Immature natural killer cell (primary cell): ENCODE measurements around the gene FNDC3B. TPM values are rescaled to one million over a fixed set of nuclear protein-coding genes. Genes with fewer than 3 reads are reported as not detected.

Experiments used
- DNase-seq, 3 donors: peaks; one replicate each; pipeline ENCODE4 v3.0.0; 2022; ENCODE audit warnings: mixed read lengths in 1 of 3
- H3K27ac Mint-ChIP-seq, 6 donors: one replicate each; pipeline ENCODE4 v1.8.0; 2020; ENCODE audit warnings: mixed read lengths in 6 of 6, mild to moderate bottlenecking in 5 of 6, inconsistent platforms in 4 of 6, moderate library complexity in 3 of 6
- H3K27me3 Mint-ChIP-seq, 3 donors: one replicate each; pipeline ENCODE4 v1.8.0; 2020 to 2021; ENCODE audit warnings: low read depth in 3 of 3, mild to moderate bottlenecking in 3 of 3, mixed read lengths in 3 of 3, moderate library complexity in 3 of 3, inconsistent platforms in 1 of 3
- H3K36me3 Mint-ChIP-seq, 3 donors: one replicate each; pipeline ENCODE4 v1.8.0; 2020; ENCODE audit warnings: mixed read lengths in 3 of 3, inconsistent platforms in 2 of 3, mild to moderate bottlenecking in 2 of 3
- H3K4me1 Mint-ChIP-seq, 2 donors: one replicate each; pipeline ENCODE4 v1.8.0; 2020; ENCODE audit warnings: inconsistent platforms in 2 of 2, mild to moderate bottlenecking in 2 of 2, mixed read lengths in 2 of 2, moderate library complexity in 1 of 2
- H3K4me3 Mint-ChIP-seq, 5 donors: one replicate each; pipeline ENCODE4 v1.8.0; 2020; ENCODE audit warnings: mild to moderate bottlenecking in 5 of 5, mixed read lengths in 5 of 5, inconsistent platforms in 3 of 5, moderate library complexity in 3 of 5
- H3K9me3 Mint-ChIP-seq, 6 donors: one replicate each; pipeline ENCODE4 v1.8.0; 2020; ENCODE audit warnings: mild to moderate bottlenecking in 6 of 6, mixed read lengths in 6 of 6, inconsistent platforms in 4 of 6, moderate library complexity in 3 of 6
- polyA plus RNA-seq, 3 donors: library from polyadenylated mRNA; unstranded; fragments of 300-500 nt; fragmentation: Illumina TruSeq; gene quantifications; one replicate each; pipeline ENCODE4 v1.2.3, GENCODE V29; 2021

The FNDC3B gene
- polyA plus RNA-seq, 3 donors from 2014 or later = 19.7 to 46.1 (median 24.4) TPM

DNA sequence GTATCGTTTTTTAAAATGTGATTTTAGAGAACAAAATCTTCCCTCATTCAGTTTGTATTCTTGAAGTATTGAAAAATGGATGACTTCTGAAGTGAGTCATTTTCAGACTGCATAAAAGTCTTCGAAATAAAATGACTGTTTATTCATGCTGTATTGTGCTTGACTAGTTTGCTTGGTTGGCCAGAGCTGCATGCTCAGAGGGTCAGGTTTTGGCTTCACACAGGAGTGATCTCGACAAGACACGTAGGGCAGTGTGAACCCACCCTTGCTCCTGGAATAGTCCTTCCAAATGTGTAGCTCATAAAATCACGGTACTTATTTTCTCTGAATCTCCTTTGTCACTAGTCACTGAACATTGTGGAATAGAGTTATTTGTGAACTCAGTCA, 73.3 kb downstream of the FNDC3B start:
- H3K27me3 Mint-ChIP-seq = peaks cover under 1 to 3% (median 2%) of the 10 kb centered on the region in 3 donors
- peak overlapping the region in 1 of 6 donors; percentile 81 for H3K27ac Mint-ChIP-seq
- no peak for DNase-seq
- peaks cover 16 to 39% (median 27%) of the 10 kb centered on the region in 3 donors for H3K36me3 Mint-ChIP-seq
- H3K9me3 Mint-ChIP-seq = no peaks in the 10 kb centered on the region
- H3K4me3 Mint-ChIP-seq = no peak overlapping the region
- peaks cover 69 to 96% of the 10 kb centered on the region in 2 donors for H3K4me1 Mint-ChIP-seq

DNA sequence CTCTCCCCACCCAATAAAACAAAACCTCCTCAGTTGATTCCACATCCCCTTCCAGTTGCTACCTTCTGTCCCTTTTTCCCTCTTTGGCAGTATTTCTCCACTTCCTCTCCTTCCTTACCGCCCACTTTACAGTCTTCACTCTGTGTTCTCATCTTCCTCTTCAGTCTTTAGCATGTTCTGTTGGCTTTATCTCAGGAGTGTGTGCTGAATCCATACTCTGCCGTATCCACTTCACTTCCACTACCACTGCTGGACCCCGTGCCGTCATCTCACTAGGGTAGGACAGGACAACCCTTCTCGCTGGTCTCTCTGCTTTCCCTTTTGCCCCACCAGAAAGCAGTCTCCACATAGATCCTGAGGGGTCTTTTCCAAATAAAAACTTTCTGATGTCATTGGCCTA, 74.3 kb downstream of the FNDC3B start:
- Mint-ChIP-seq H3K27me3 (peaks cover 0 to 2% (median 0%) of the 10 kb centered on the region in 3 donors), H3K36me3 (peaks cover 23 to 48% (median 35%) of the 10 kb centered on the region in 3 donors), H3K27ac (peak overlapping the region in 5 of 6 donors; percentile 11 to 73 (median 16)), H3K4me1 (peaks cover 69 to 96% of the 10 kb centered on the region in 2 donors), H3K9me3 (no peaks in the 10 kb centered on the region), H3K4me3 (peak overlapping the region in 2 of 5 donors; percentile 8 to 22)
- DNase-seq = no peak

DNA sequence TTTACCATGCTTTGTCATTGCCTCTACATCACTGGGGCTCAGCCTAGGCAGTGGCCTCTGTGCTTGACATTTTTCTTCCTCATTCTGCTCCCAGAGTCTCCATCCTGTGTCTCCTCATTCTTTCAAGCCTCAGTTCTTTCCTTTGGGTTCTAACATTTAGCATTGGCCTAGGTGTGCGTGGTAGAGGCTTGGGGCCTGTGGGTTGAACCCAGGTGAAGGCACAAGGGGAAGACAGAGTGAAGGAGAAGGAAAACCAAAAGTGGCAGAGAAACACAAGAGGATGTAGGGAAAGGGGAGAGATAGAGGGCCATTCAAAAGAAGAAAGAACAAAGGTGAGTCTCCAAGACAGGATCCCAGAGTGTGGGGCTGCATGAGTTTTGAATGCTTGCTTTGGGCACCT, 75.7 kb downstream of the FNDC3B start:
- H3K4me1 Mint-ChIP-seq = peaks cover 69 to 94% of the 10 kb centered on the region in 2 donors
- DNase-seq = no peak
- peaks cover 23 to 55% (median 42%) of the 10 kb centered on the region in 3 donors for H3K36me3 Mint-ChIP-seq
- H3K27me3 Mint-ChIP-seq = no peaks in the 10 kb centered on the region
- peak overlapping the region in 1 of 5 donors; percentile 14 for H3K4me3 Mint-ChIP-seq
- H3K27ac Mint-ChIP-seq = peak overlapping the region in 2 of 6 donors; percentile 5 to 78
- no peaks in the 10 kb centered on the region for H3K9me3 Mint-ChIP-seq

DNA sequence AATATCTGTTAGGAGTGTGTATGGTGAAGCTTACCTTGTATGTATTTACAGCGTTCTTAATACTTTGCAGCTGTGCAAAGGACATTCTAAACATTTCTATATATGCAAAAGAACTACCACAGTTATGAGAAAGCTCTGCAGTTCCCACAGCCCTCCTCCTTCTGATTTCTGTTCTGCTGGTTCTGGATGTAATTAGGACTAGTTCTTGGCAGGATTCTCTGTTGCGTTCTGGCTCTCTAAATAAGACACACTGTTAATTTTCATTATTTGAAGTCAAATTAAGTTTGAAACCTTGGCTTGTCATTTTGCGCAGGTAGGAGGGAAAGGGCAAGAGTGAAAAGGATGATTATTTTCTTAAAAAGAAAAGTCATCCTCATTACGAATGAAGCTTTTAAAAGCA, 76.4 kb downstream of the FNDC3B start:
- no peak for DNase-seq
- Mint-ChIP-seq H3K4me1 (peaks cover 65 to 94% of the 10 kb centered on the region in 2 donors), H3K27me3 (no peaks in the 10 kb centered on the region), H3K27ac (peak overlapping the region in 2 of 6 donors; percentile 47 to 56), H3K4me3 (no peak overlapping the region), H3K36me3 (peaks cover 23 to 59% (median 42%) of the 10 kb centered on the region in 3 donors), H3K9me3 (no peaks in the 10 kb centered on the region)

DNA sequence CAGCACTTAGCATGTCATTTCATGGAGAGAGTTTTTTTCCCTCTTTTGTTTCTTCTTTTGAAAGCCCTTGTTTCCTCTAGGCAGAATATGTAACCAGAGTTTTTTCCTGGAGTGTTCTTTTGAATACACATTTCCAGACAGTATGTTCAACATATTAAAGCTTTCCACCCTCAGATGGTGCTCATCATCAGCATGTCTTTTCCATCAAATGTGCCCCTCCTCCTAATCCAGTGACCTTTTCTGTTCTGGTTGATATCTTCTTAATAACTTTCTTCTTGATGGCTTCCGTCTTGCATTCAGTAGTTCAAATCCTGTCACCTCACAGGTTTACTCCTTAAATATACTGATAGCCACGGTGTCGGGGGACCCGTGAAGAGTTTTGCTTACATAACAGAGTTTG, 78.6 kb downstream of the FNDC3B start:
- Mint-ChIP-seq H3K4me3 (no peak overlapping the region), H3K27me3 (no peaks in the 10 kb centered on the region), H3K9me3 (no peaks in the 10 kb centered on the region), H3K27ac (peak overlapping the region in 5 of 6 donors; percentile 3 to 47 (median 44)), H3K4me1 (peaks cover 64 to 96% of the 10 kb centered on the region in 2 donors), H3K36me3 (peaks cover 27 to 66% (median 42%) of the 10 kb centered on the region in 3 donors)
- DNase-seq = no peak

DNA sequence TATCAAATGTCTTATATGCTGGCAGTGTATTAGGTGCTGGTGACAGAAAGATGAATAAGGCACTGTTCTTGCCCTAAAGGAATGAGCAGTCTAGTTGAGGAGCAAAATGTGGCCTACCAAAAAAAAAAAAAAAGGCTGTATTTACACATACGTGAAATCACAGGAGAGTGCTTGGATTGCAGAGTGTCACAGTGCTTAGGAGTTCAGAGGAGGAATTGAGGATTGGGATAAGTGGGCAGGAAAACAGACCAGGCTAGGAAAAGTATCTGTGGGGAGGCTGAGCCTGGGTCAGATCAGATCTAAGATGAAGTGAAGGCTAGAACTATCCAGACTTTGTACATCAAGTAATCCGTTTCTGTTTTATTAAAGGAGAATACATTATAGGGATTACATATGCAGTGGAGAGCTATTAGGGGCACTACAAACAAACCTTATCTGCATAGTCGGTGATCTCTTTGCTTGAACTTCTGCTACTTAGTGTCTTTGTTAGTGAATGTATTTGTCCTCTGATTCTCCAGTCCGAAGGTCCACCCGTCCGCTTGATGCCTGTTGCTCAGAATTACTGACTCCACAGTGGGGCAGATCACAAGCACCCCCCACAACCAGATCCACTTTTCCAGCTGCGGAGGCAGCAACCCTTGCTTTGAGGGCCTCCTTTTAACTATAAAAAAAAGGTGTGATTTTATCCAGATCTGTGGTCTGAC, 80.0 kb downstream of the FNDC3B start:
- peaks cover 21 to 67% (median 37%) of the 10 kb centered on the region in 3 donors for H3K36me3 Mint-ChIP-seq
- H3K27me3 Mint-ChIP-seq = no peaks in the 10 kb centered on the region
- H3K4me3 Mint-ChIP-seq = no peak overlapping the region
- no peak for DNase-seq
- H3K27ac Mint-ChIP-seq = peak overlapping the region in 2 of 6 donors; percentile 8 to 31
- peaks cover 65 to 96% of the 10 kb centered on the region in 2 donors for H3K4me1 Mint-ChIP-seq
- no peaks in the 10 kb centered on the region for H3K9me3 Mint-ChIP-seq

DNA sequence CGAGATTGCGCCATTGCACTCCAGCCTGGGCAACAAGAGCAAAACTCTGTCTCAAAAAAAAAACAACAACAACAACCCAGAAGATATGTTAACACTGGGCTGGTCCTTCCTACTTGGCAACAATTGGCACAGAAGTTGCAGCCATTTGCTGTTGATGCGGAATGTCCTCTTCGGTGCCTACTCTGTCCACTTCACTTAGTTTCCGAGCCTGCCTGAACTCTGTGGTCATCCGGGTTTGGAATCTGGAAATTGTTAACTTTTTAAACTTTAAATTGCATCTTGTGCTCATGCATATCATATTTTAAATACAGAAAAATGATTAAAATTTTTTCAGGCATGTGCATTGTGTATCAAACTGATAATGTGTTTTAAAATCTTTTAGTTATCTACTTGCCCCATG, 81.5 kb downstream of the FNDC3B start:
- Mint-ChIP-seq H3K9me3 (no peaks in the 10 kb centered on the region), H3K4me3 (no peak overlapping the region), H3K27ac (peak overlapping the region in 1 of 6 donors; percentile 10), H3K27me3 (peaks cover 0 to 1% (median 0%) of the 10 kb centered on the region in 3 donors), H3K36me3 (peaks cover 18 to 67% (median 40%) of the 10 kb centered on the region in 3 donors), H3K4me1 (peaks cover 74 to 96% of the 10 kb centered on the region in 2 donors)
- DNase-seq = no peak

DNA sequence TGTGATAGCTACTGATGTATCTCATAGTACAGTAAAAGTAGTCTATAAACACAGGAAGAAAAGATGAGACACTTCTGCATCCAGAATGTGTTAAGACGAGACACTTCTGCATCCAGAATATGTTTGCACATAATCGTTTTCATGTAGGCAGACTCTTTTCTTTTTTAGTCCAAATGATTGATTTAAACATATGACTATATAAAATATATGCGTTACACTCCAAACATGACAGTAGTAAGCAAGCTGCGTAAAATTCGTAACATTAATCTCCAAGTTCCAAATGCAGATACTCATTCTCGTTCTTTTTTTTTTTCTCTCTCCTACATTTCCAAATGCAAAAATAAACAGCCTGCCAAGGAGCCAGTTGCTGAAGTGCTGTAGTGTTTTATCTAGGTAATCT, 82.6 kb downstream of the FNDC3B start:
- H3K27me3 Mint-ChIP-seq = peaks cover 0 to 1% (median 0%) of the 10 kb centered on the region in 3 donors
- no peak for DNase-seq
- no peaks in the 10 kb centered on the region for H3K9me3 Mint-ChIP-seq
- H3K36me3 Mint-ChIP-seq = peaks cover 16 to 62% (median 37%) of the 10 kb centered on the region in 3 donors
- no peak overlapping the region for H3K4me3 Mint-ChIP-seq
- H3K27ac Mint-ChIP-seq = peak overlapping the region in 2 of 6 donors; percentile 28 to 45
- H3K4me1 Mint-ChIP-seq = peaks cover 76 to 96% of the 10 kb centered on the region in 2 donors

DNA sequence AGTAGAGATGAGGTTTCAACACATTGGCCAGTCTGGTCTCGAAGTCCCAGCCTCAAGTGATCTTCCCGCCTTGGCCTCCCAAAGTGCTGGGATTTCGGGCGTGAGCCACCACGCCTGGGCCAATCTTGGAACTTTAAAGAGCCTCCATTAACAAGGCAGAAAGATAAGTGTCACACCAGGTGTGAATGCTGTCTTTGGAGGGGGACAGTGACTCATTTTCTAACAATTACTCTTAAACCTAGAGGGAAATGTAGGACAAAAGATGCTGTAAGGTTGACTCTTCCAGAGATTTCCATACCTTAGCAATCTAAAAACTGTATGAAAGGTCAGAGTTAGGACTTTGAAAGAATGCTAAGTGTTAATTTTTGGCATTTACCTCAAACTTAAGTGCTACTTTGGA, 84.9 kb downstream of the FNDC3B start:
- H3K27me3 Mint-ChIP-seq = peaks cover 0 to 1% (median 0%) of the 10 kb centered on the region in 3 donors
- peaks cover 85 to 98% of the 10 kb centered on the region in 2 donors for H3K4me1 Mint-ChIP-seq
- H3K36me3 Mint-ChIP-seq = peaks cover 7 to 45% (median 29%) of the 10 kb centered on the region in 3 donors
- H3K9me3 Mint-ChIP-seq = no peaks in the 10 kb centered on the region
- no peak for DNase-seq
- H3K4me3 Mint-ChIP-seq = peak overlapping the region in 1 of 5 donors; percentile 44
- peak overlapping the region in 3 of 6 donors; percentile 66 to 83 (median 68) for H3K27ac Mint-ChIP-seq

DNA sequence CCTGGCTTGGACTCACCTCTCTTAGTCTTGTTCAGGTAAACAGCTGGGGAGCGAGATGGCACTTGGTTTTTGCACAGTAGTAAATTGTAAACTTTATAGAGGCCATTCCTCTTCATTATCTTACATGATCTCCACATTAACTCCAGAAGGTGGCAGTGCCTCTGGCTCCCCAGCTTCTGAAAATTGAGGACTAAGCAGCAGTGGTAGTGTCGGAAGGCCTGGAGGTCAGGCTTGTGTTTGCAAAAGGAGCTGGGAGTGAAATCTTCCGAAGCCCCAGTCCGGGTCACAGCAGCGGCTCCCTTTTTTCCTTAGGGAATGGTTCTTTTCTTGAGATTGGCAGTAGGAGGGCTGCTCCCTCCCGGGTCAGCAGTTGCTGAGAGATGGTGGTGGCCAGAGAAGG, 85.7 kb downstream of the FNDC3B start:
- Mint-ChIP-seq H3K4me3 (no peak overlapping the region), H3K27ac (peak overlapping the region in 3 of 6 donors; percentile 2 to 34 (median 12)), H3K36me3 (peaks cover 7 to 40% (median 25%) of the 10 kb centered on the region in 3 donors), H3K9me3 (no peaks in the 10 kb centered on the region), H3K4me1 (peaks cover 85 to 98% of the 10 kb centered on the region in 2 donors), H3K27me3 (peaks cover under 1 to 4% (median 1%) of the 10 kb centered on the region in 3 donors)
- no peak for DNase-seq

DNA sequence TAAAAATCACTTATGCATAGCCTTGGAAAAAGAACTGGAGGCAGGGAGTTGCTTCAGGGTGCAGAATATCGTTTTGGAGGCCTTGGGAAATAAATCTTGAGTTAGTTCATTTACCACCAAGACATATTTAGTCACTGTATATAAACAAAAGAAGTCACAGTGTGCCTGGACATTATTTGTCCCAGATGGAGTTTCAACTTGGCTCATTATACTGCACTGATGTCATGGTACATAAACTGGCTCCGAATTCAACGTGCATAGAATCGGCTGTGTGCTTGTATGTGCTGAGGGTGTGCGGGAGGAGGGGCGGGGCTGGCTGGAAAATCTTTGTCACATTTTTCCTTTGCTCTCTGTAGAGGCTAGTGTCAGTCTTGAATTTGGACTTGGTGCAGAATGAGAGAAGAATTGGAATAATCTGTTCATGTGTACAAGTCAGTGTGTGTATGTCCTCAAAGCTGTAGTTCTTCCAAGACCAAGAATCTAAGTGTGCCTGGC, 86.6 kb downstream of the FNDC3B start:
- Mint-ChIP-seq H3K4me3 (peak overlapping the region in 1 of 5 donors; percentile 70), H3K27me3 (peaks cover 1 to 10% (median 3%) of the 10 kb centered on the region in 3 donors), H3K36me3 (peaks cover 7 to 34% (median 25%) of the 10 kb centered on the region in 3 donors), H3K27ac (peak overlapping the region in 5 of 6 donors; percentile 36 to 79 (median 72)), H3K4me1 (peaks cover 87 to 98% of the 10 kb centered on the region in 2 donors), H3K9me3 (no peaks in the 10 kb centered on the region)
- no peak for DNase-seq

DNA sequence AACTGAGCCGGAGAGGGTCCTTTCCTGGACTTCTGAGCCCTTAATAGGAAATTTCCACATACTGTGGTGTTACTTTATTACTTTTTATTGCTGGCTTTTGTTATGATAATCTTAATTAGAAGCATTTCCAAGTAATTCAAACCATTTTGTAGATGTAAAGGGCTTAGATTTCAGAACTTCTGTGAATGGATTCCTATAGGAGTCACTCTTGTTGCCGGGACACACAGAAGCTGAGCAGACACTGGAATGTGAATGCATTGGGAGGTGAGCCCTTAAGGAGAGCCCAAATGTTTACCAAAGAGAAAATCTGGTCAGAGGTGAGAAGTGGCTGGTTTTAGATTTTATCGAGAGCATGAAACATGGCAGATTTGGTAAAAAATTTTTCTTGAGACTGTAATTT, 87.4 kb downstream of the FNDC3B start:
- H3K27ac Mint-ChIP-seq = peak overlapping the region; percentile 39 to 90 (median 74)
- no peak for DNase-seq
- H3K36me3 Mint-ChIP-seq = peaks cover 7 to 31% (median 25%) of the 10 kb centered on the region in 3 donors
- peaks cover 90 to 98% of the 10 kb centered on the region in 2 donors for H3K4me1 Mint-ChIP-seq
- no peaks in the 10 kb centered on the region for H3K9me3 Mint-ChIP-seq
- H3K4me3 Mint-ChIP-seq = peak overlapping the region; percentile 46 to 76 (median 70)
- peaks cover 1 to 11% (median 3%) of the 10 kb centered on the region in 3 donors for H3K27me3 Mint-ChIP-seq

DNA sequence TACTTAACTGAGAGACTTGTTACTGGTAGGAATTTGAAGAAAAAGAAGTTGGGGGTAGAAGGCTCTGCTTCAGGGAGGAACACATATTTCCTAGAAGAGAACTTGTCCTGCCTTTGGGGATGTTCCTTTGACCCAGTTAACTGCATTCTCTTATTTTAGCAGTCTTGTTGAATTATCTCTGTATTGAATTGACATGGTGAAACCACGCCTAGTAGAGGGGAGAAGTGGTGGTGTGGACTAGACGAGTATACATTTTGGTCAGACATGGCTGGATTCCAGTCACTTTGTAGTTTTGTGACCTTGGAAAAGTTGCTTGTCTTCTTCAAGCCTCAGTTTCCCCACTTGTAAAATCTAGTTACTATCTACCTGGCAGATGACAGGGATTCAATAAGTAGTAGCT, 87.8 kb downstream of the FNDC3B start:
- DNase-seq = no peak
- H3K36me3 Mint-ChIP-seq = peaks cover 3 to 30% (median 25%) of the 10 kb centered on the region in 3 donors
- H3K27ac Mint-ChIP-seq = peak overlapping the region; percentile 39 to 90 (median 74)
- peaks cover 92 to 98% of the 10 kb centered on the region in 2 donors for H3K4me1 Mint-ChIP-seq
- no peaks in the 10 kb centered on the region for H3K9me3 Mint-ChIP-seq
- H3K27me3 Mint-ChIP-seq = peaks cover 3 to 15% (median 4%) of the 10 kb centered on the region in 3 donors
- H3K4me3 Mint-ChIP-seq = peak overlapping the region; percentile 46 to 76 (median 70)
